HFFc6 (cell line): ENCODE measurements around the gene PID1. TPM values are rescaled to one million over a fixed set of nuclear protein-coding genes. Genes with fewer than 3 reads are reported as not detected.

ENCODE experiments used
- DNase-seq: peaks from one replicate; pipeline ENCODE4 v3.0.0-alpha.2; 2018
- H3K27ac Mint-ChIP-seq: 2 replicates; pipeline ENCODE4 v1.8.0; 2020; ENCODE audit warnings: mild to moderate bottlenecking, mixed read lengths
- H3K27me3 Mint-ChIP-seq: 2 replicates; pipeline ENCODE4 v1.8.0; 2021; ENCODE audit warnings: mild to moderate bottlenecking, moderate library complexity, mixed read lengths; ENCODE audit not compliant: insufficient read depth
- H3K36me3 Mint-ChIP-seq: 2 replicates; pipeline ENCODE4 v1.8.0; 2021; ENCODE audit warnings: low read depth, mixed read lengths
- H3K4me1 Mint-ChIP-seq: 2 replicates; pipeline ENCODE4 v1.8.0; 2020; ENCODE audit warnings: low read depth, mixed read lengths
- H3K4me3 Mint-ChIP-seq: 2 replicates; pipeline ENCODE4 v1.8.0; 2020; ENCODE audit warnings: mild to moderate bottlenecking, moderate library complexity, mixed read lengths
- H3K9me3 Mint-ChIP-seq: 2 replicates; pipeline ENCODE4 v1.8.0; 2020; ENCODE audit warnings: mild to moderate bottlenecking, mixed read lengths
- CTCF ChIP-seq: fragments of 200-600 bp; sonication (generic); IDR thresholded peaks from 2 replicates; pipeline ENCODE4 v1.5.0; 2021; ENCODE audit warnings: antibody characterized with exemption, mild to moderate bottlenecking
- total RNA-seq, 6 experiments: library from RNA; stranded (reverse); fragmentation: NEBNext Ultra II Directional; extraction: Animal tissue kit (Norgen Biotek cat#: 25700); gene quantifications; 2 replicates in 1 of 6; 3 replicates in 5 of 6; pipeline ENCODE4 v1.2.3, GENCODE V29; 2021

The PID1 gene
- total RNA-seq, 6 experiments from 2014 or later = 6.7 to 9.1 (median 8.6) TPM

- H3K9me3 Mint-ChIP-seq = no peaks in the 10 kb centered on the region
- H3K27ac Mint-ChIP-seq = no peak overlapping the region
- no peak for DNase-seq
- no peaks in the 10 kb centered on the region; the same call in 1 of the 2 replicates for H3K27me3 Mint-ChIP-seq
- H3K4me1 Mint-ChIP-seq = no peaks in the 10 kb centered on the region
- TF ChIP-seq CTCF = no peak
- no peak overlapping the region for H3K4me3 Mint-ChIP-seq
- H3K36me3 Mint-ChIP-seq = peaks cover 4% of the 10 kb centered on the region; the same call in 1 of the 2 replicates
Observed at GRCh38 chr2:229223107-229223506, 48.0 kb downstream of the PID1 start.

GRCh38 chr2:229221641-229222040, 49.4 kb downstream of the PID1 start:
- Mint-ChIP-seq H3K27ac (no peak overlapping the region), H3K27me3 (no peaks in the 10 kb centered on the region), H3K4me3 (no peak overlapping the region), H3K36me3 (peaks cover 4% of the 10 kb centered on the region; the same call in 1 of the 2 replicates), H3K4me1 (no peaks in the 10 kb centered on the region), H3K9me3 (no peaks in the 10 kb centered on the region)
- DNase-seq = no peak
- no peak for TF ChIP-seq CTCF

GRCh38 chr2:229220254-229220653, 50.8 kb downstream of the PID1 start:
- Mint-ChIP-seq H3K27ac (no peak overlapping the region), H3K27me3 (no peaks in the 10 kb centered on the region), H3K4me3 (no peak overlapping the region), H3K9me3 (no peaks in the 10 kb centered on the region), H3K4me1 (no peaks in the 10 kb centered on the region), H3K36me3 (peaks cover 4% of the 10 kb centered on the region; the same call in 1 of the 2 replicates)
- no peak for TF ChIP-seq CTCF
- no peak for DNase-seq

- H3K27ac Mint-ChIP-seq = no peak overlapping the region
- peaks cover 4% of the 10 kb centered on the region; the same call in 1 of the 2 replicates for H3K36me3 Mint-ChIP-seq
- no peak for TF ChIP-seq CTCF
- H3K9me3 Mint-ChIP-seq = no peaks in the 10 kb centered on the region
- no peak overlapping the region for H3K4me3 Mint-ChIP-seq
- H3K4me1 Mint-ChIP-seq = no peaks in the 10 kb centered on the region
- no peak for DNase-seq
- no peaks in the 10 kb centered on the region for H3K27me3 Mint-ChIP-seq
Observed at GRCh38 chr2:229218329-229218921, 52.7 kb downstream of the PID1 start.

GRCh38 chr2:229212241-229212640, 58.8 kb downstream of the PID1 start:
- Mint-ChIP-seq H3K36me3 (0 out of 2 replicates have a peak, but pooled peaks cover 3% of the 10 kb centered on the region), H3K4me3 (no peak overlapping the region), H3K9me3 (no peaks in the 10 kb centered on the region; the same call in 1 of the 2 replicates), H3K4me1 (no peaks in the 10 kb centered on the region), H3K27ac (no peak overlapping the region), H3K27me3 (no peaks in the 10 kb centered on the region)
- no peak for TF ChIP-seq CTCF
- DNase-seq = no peak
